ENCODE data around the gene RPL28.
A peak's percentile ranks its signal among the peaks of the same experiment; 100 is the strongest.

Gene RPL28

DNA sequence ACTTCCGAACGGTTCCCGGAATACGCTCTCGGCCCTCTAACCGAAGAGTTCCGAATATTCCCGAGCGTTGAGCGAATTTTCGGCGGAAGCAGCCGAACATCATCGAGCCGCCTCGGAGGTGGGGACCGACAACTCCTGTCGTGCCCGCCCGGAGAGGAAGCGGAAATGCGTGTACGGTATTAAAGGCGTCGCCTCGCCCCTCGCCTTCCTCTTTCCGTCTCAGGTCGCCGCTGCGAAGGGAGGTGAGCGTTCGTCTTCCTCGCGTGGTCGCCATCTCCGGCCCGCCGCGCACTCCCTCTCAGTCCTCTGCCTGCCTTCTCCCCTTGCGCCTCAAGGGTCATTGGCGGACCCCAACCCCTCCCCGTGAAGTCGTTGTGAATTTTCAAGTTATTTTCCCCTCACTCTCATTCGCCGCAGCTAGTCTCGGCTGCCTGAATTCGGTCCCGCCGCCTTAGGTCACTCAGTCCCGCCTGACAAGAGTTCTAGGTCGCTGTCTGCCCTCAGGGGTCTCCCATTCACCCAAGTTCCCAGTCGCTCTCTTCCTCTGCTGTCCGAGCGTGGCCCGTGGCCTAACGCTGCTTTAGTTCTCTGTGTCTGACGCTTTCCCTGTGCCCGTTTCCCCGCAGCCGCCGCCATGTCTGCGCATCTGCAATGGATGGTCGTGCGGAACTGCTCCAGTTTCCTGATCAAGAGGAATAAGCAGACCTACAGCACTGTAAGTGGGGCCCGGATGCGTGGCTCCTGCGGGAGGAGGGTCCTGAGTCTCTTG lies at the start of gene RPL28 (continued):
- TF ChIP-seq ZNF324 (tag by site-specific recombination; IDR thresholded peaks at IDR 0.05) (peak; percentile 54; the same call in 1 of the 2 replicates), ZNF114 (tag by site-specific recombination; IDR thresholded peaks at IDR 0.05) (no peak), ZNF16 (tag by site-specific recombination; IDR thresholded peaks at IDR 0.05; ENCODE audit: low read depth) (0 out of 2 replicates have a peak, but pooled peaks have one; percentile 42), CTCF (tag by site-specific recombination; IDR thresholded peaks at IDR 0.05) (0 out of 2 replicates have a peak, but pooled peaks have one; percentile 31), ZNF664 (tag by site-specific recombination; IDR thresholded peaks at IDR 0.05) (no peak), BCL11A (tag by site-specific recombination; IDR thresholded peaks at IDR 0.05; ENCODE audit: low read depth) (no peak), GLIS2 (tag by site-specific recombination; IDR thresholded peaks at IDR 0.05) (no peak), ZNF837 (tag by site-specific recombination; IDR thresholded peaks at IDR 0.05) (no peak), ZBTB17 (tag by site-specific recombination; IDR thresholded peaks at IDR 0.05) (no peak; the same call in 1 of the 2 replicates), HOXC10 (CRISPR knock-in tag; IDR thresholded peaks at IDR 0.05) (peak; percentile 86; the same call in 1 of the 2 replicates), ZNF560 (tag by site-specific recombination; IDR thresholded peaks at IDR 0.05; ENCODE audit: borderline replicate concordance) (no peak), ZNF530 (tag by site-specific recombination; IDR thresholded peaks at IDR 0.05; ENCODE audit: low read depth) (no peak), YY1 (tag by site-specific recombination; IDR thresholded peaks at IDR 0.05) (peak; percentile 65; the same call in 1 of the 2 replicates), ZNF610 (tag by site-specific recombination; IDR thresholded peaks at IDR 0.05; ENCODE audit: borderline replicate concordance) (peak; percentile 48; the same call in 1 of the 2 replicates), SALL2 (tag by site-specific recombination; IDR thresholded peaks at IDR 0.05; ENCODE audit: borderline replicate concordance) (no peak), ZNF701 (tag by site-specific recombination; IDR thresholded peaks at IDR 0.05) (no peak), ZNF558 (tag by site-specific recombination; IDR thresholded peaks at IDR 0.05) (no peak), ZNF266 (tag by site-specific recombination; IDR thresholded peaks at IDR 0.05; ENCODE audit: low read depth) (no peak), ZNF529 (tag by site-specific recombination; IDR thresholded peaks at IDR 0.05; ENCODE audit: insufficient replicate concordance) (no peak), HOXA7 (CRISPR knock-in tag; IDR thresholded peaks at IDR 0.05; ENCODE audit: borderline replicate concordance) (no peak), ZNF776 (tag by site-specific recombination; IDR thresholded peaks at IDR 0.05; ENCODE audit: borderline replicate concordance) (no peak)
- TF ChIP-seq, protein P1, sequence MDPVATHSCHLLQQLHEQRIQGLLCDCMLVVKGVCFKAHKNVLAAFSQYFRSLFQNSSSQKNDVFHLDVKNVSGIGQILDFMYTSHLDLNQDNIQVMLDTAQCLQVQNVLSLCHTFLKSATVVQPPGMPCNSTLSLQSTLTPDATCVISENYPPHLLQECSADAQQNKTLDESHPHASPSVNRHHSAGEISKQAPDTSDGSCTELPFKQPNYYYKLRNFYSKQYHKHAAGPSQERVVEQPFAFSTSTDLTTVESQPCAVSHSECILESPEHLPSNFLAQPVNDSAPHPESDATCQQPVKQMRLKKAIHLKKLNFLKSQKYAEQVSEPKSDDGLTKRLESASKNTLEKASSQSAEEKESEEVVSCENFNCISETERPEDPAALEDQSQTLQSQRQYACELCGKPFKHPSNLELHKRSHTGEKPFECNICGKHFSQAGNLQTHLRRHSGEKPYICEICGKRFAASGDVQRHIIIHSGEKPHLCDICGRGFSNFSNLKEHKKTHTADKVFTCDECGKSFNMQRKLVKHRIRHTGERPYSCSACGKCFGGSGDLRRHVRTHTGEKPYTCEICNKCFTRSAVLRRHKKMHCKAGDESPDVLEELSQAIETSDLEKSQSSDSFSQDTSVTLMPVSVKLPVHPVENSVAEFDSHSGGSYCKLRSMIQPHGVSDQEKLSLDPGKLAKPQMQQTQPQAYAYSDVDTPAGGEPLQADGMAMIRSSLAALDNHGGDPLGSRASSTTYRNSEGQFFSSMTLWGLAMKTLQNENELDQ (tag by site-specific recombination; IDR thresholded peaks at IDR 0.05; ENCODE audit: low read depth) = no peak
- TF ChIP-seq, protein P2, sequence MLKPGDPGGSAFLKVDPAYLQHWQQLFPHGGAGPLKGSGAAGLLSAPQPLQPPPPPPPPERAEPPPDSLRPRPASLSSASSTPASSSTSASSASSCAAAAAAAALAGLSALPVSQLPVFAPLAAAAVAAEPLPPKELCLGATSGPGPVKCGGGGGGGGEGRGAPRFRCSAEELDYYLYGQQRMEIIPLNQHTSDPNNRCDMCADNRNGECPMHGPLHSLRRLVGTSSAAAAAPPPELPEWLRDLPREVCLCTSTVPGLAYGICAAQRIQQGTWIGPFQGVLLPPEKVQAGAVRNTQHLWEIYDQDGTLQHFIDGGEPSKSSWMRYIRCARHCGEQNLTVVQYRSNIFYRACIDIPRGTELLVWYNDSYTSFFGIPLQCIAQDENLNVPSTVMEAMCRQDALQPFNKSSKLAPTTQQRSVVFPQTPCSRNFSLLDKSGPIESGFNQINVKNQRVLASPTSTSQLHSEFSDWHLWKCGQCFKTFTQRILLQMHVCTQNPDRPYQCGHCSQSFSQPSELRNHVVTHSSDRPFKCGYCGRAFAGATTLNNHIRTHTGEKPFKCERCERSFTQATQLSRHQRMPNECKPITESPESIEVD (tag by site-specific recombination; IDR thresholded peaks at IDR 0.05) = no peak
- TF ChIP-seq, protein P3, sequence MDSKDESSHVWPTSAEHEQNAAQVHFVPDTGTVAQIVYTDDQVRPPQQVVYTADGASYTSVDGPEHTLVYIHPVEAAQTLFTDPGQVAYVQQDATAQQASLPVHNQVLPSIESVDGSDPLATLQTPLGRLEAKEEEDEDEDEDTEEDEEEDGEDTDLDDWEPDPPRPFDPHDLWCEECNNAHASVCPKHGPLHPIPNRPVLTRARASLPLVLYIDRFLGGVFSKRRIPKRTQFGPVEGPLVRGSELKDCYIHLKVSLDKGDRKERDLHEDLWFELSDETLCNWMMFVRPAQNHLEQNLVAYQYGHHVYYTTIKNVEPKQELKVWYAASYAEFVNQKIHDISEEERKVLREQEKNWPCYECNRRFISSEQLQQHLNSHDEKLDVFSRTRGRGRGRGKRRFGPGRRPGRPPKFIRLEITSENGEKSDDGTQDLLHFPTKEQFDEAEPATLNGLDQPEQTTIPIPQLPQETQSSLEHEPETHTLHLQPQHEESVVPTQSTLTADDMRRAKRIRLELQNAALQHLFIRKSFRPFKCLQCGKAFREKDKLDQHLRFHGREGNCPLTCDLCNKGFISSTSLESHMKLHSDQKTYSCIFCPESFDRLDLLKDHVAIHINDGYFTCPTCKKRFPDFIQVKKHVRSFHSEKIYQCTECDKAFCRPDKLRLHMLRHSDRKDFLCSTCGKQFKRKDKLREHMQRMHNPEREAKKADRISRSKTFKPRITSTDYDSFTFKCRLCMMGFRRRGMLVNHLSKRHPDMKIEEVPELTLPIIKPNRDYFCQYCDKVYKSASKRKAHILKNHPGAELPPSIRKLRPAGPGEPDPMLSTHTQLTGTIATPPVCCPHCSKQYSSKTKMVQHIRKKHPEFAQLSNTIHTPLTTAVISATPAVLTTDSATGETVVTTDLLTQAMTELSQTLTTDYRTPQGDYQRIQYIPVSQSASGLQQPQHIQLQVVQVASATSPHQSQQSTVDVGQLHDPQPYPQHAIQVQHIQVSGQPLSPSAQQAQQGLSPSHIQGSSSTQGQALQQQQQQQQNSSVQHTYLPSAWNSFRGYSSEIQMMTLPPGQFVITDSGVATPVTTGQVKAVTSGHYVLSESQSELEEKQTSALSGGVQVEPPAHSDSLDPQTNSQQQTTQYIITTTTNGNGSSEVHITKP (tag by site-specific recombination; IDR thresholded peaks at IDR 0.05) = no peak
- TF ChIP-seq, protein P4, sequence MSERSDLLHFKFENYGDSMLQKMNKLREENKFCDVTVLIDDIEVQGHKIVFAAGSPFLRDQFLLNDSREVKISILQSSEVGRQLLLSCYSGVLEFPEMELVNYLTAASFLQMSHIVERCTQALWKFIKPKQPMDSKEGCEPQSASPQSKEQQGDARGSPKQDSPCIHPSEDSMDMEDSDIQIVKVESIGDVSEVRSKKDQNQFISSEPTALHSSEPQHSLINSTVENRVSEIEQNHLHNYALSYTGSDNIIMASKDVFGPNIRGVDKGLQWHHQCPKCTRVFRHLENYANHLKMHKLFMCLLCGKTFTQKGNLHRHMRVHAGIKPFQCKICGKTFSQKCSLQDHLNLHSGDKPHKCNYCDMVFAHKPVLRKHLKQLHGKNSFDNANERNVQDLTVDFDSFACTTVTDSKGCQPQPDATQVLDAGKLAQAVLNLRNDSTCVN (tag by site-specific recombination; optimal IDR thresholded peaks at IDR 0.05) = peak; percentile 44
- TF ChIP-seq, protein P5, sequence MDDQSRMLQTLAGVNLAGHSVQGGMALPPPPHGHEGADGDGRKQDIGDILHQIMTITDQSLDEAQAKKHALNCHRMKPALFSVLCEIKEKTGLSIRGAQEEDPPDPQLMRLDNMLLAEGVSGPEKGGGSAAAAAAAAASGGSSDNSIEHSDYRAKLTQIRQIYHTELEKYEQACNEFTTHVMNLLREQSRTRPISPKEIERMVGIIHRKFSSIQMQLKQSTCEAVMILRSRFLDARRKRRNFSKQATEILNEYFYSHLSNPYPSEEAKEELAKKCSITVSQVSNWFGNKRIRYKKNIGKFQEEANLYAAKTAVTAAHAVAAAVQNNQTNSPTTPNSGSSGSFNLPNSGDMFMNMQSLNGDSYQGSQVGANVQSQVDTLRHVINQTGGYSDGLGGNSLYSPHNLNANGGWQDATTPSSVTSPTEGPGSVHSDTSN (CRISPR knock-in tag; IDR thresholded peaks at IDR 0.05) = peak; percentile 90; the same call in 1 of the 2 replicates
